Mucosa of descending colon (tissue), 3 donors: ENCODE data around the gene KAZN. TPM values are rescaled to one million over a fixed set of nuclear protein-coding genes. Genes with fewer than 3 reads are reported as not detected.

Experiments
- ATAC-seq: fragments of 200-7000 bp; cut with Tn5 transposase; one replicate; pipeline ENCODE4 v1.9.1; 2020; ENCODE audit warnings: mild to moderate bottlenecking, moderate library complexity
- DNase-seq, 3 donors: peaks; one replicate each; pipeline ENCODE4 v3.0.0-alpha.2; 2020
- H3K36me3 ChIP-seq: fragments of 200-600 bp; one replicate; pipeline ENCODE4 v1.8.0; 2021; ENCODE audit warnings: low read depth, mild to moderate bottlenecking
- H3K4me1 ChIP-seq: fragments of 200-600 bp; one replicate; pipeline ENCODE4 v1.8.0; 2021; ENCODE audit warnings: low read depth, mild to moderate bottlenecking
- H3K4me3 ChIP-seq: fragments of 200-600 bp; one replicate; pipeline ENCODE4 v1.8.0; 2021; ENCODE audit warnings: mild to moderate bottlenecking
- H3K9me3 ChIP-seq: fragments of 200-600 bp; one replicate; pipeline ENCODE4 v1.8.0; 2021; ENCODE audit warnings: mild to moderate bottlenecking
- CTCF ChIP-seq: fragments of 200-600 bp; IDR thresholded peaks from one replicate; pipeline ENCODE4 v1.8.0; 2022; ENCODE audit warnings: antibody characterized with exemption, mild to moderate bottlenecking
- intact Hi-C, 2 donors: fragments of 100-400 bp; cut with DNase I in 1 of 2; cut with micrococcal nuclease in 1 of 2; formaldehyde crosslinking; loops; one replicate each; pipeline versions ENCODE4 v1.11.0 to v1.11.1; 2022; cut with DNase I, micrococcal nuclease
- long read RNA-seq, 2 donors: library from polyadenylated mRNA; unstranded; transcript quantifications; one replicate each; pipeline ENCODE4 v2.0.0, GENCODE V29; 2019 to 2021
- total RNA-seq, 3 donors: library from RNA; stranded (reverse); fragmentation: NEBNext Ultra II Directional in 2 of 3; extraction: Animal tissue kit (Norgen Biotek cat#: 25700) in 2 of 3; gene quantifications; one replicate each; pipeline versions ENCODE4 v1.2.1 to v1.2.4, GENCODE V29; 2021 to 2023
- donor health status: DM: no; HTN: no; CAD: no; lungs with moderate emphysema.
- donor health status: DM: no; HTN: no; CAD: no.
- donor health status: DM: no; HTN: yes; CAD: no.

KAZN gene
- 10 to 100 TPM in 2 of 3 donors, 1 to 10 TPM in 1; 9.7 to 21.9 (median 15.8) TPM for total RNA-seq
- long read RNA-seq, donor 1, partial matches to known transcripts: 1 of 12 reads
- long read RNA-seq, donor 1, other reads (novel, unspliced or antisense): 7 of 12 reads
- long read RNA-seq, donor 2, partial matches to known transcripts: 0 of 7 reads
- long read RNA-seq, donor 2, other reads (novel, unspliced or antisense): 5 of 7 reads

DNA sequence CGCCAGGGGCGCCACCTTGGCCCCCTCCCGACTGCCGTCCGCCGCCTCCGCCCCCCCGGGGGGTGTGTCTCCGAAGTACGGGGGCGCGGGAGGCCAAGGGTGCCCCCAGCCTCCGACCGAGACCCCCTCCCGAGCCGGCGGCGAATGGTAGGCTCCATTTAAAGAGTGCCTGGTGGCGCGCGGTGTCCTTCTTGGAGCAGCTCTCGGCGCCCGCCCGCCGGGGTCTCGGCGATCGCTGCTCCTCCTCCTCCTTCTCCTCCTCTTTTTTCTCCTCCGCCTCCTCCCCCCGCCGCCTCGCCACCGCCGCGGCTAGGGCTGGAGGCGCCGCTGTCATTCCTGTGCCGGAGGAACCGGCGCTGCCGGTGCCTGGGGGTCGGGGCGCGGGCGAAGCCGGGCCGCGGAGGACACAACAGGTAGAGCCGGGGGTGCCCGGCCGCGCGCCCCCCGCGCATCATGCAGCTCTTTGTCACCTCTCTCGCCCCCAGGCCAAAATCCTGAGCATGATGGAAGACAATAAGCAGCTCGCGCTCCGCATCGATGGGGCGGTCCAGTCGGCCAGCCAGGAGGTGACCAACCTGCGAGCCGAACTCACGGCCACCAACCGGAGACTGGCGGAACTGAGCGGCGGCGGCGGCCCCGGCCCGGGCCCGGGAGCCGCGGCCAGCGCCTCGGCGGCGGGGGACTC, at the start of gene KAZN:
TSS of gene KAZN (plus strand) at position 188 of the 685 bp plus-strand sequence.
- DNase-seq (peak in 2 of 3 donors; percentile 28 to 46), ATAC-seq (peak; percentile 38)
- Histone ChIP-seq H3K36me3 (no peaks in the 10 kb centered on the region), H3K4me3 (no peak within 1 kb of the TSS), H3K9me3 (no peaks in the 10 kb centered on the region), H3K4me1 (peaks cover 3% of the 10 kb centered on the region)
- TF ChIP-seq CTCF: no peak
- intact Hi-C loops: no loop called here

DNA sequence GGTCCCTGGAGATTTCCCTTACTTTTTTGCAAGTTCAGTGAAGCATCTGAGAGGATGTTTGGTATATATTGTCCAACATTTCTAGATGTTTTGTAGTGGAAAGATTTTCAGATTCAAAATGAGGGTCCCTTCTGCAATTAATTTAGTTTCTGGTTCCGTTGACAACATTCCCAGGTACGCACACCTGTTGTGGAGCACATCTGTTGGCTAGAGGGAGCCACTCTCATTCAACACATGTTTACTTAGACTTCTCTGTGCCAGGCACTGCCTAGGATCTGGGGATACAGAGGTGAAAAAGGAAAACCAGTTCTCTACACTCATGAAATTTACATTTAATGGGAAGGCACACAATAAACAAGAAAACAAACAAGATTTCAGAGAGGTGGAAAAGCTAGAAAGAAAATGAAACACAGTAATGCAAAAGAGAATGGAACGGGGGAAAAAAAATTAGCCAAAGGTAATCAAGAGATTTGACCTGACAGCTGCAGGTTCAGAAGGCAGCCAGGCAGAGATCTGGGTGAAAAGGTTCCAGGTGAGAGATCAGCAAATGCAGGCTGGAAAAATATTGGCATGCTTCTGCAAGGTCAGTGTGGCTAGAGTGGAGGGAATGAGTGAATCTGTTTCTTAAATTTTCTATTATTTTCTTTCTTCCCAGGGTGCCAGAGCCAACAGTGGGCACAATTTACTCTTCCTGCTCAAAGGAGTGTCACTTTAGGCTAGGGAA, 48.4 kb upstream of the KAZN start:
- no peak for TF ChIP-seq CTCF
- H3K4me1 ChIP-seq: no peaks in the 10 kb centered on the region
- intact Hi-C loops: no loop called here
- no peaks in the 10 kb centered on the region for H3K36me3 ChIP-seq
- DNase-seq (no peak), ATAC-seq (no peak)
- H3K4me3 ChIP-seq: no peak overlapping the region
- no peaks in the 10 kb centered on the region for H3K9me3 ChIP-seq

GRCh38 chr1:14551386-14551785, 47.1 kb upstream of the KAZN start:
- DNase-seq: no peak
- no peaks in the 10 kb centered on the region for H3K36me3 ChIP-seq
- H3K4me1 ChIP-seq: no peaks in the 10 kb centered on the region
- ATAC-seq: no peak
- intact Hi-C loops: no loop called here
- no peaks in the 10 kb centered on the region for H3K9me3 ChIP-seq
- TF ChIP-seq CTCF: no peak
- H3K4me3 ChIP-seq: no peak overlapping the region

GRCh38 chr1:14552246-14552965, 46.1 kb upstream of the KAZN start:
- Histone ChIP-seq H3K36me3 (no peaks in the 10 kb centered on the region), H3K4me1 (no peaks in the 10 kb centered on the region), H3K9me3 (no peaks in the 10 kb centered on the region), H3K4me3 (no peak overlapping the region)
- intact Hi-C loops: no loop called here
- ATAC-seq (no peak), DNase-seq (no peak)
- no peak for TF ChIP-seq CTCF

- no peaks in the 10 kb centered on the region for H3K9me3 ChIP-seq
- DNase-seq: no peak
- intact Hi-C loops: no loop called here
- no peak for ATAC-seq
- no peaks in the 10 kb centered on the region for H3K4me1 ChIP-seq
- no peak overlapping the region for H3K4me3 ChIP-seq
- TF ChIP-seq CTCF: no peak
- no peaks in the 10 kb centered on the region for H3K36me3 ChIP-seq
Measured at GRCh38 chr1:14553711-14554110, 44.8 kb upstream of the KAZN start.
